IPS-NIHi7 (cell line): ENCODE results near the gene FLNA.
"Not testable (repeated sequence)": the region's sequence is repeated elsewhere in the genome, so short reads cannot be mapped to it uniquely, and the experiment has no call there.

Source experiments
- DNase-seq: peaks from one replicate; pipeline ENCODE4 v3.0.0; 2012; ENCODE audit warnings: mixed read lengths; ENCODE audit errors: extremely low spot score

Gene FLNA

DNA sequence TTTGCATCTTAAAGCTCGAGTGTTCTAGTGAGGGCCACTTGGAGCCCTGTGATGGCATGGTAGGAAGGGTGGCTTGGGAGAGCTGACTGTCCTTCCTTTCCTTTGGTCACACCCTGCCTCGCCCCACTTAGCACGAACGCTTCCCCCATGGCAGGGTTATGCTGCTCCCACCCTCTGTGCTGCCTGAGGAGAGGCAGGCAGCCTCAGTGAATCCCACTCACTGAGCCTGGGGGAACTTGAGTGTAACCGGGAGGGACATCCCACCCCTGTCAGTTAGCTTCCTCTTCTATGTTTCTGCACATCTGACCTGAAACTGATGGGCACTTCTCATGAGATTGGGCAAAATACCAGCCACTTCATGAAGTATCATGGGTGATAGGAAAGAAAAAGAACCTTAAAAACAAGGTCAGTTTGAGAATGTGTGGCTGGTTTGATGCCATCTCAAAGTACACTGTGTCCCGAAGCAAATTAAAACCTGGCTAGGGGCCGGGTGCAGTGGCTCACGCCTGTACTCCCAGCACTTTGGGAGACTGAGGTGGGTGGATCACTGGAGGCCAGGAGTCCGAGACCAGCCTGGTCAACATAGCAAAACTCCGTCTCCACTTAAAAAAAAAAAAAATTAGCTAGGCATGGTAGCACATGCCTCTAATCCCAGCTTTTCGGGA is 68.8 kb downstream of the FLNA start:
- DNase-seq: no peak

DNA sequence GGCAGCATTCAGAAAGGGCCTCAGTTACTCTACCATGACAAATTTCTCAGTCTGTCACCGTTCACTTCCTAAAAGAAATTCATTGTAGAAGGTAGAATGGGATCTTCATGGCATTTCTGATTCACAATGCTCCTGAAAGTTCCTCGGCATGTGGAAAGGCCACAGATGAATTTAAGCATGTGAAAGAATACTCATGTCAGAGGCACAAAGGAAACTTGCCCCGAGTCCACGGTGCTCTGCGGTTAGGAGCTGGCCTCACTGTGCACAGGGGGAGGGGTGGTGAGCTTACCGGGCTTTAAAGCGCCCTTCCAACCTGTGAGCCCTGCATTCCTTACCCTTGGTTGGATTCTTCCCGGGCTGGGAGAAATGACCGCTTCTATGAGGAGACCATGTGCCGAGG is 69.6 kb downstream of the FLNA start:
- no peak for DNase-seq

DNA sequence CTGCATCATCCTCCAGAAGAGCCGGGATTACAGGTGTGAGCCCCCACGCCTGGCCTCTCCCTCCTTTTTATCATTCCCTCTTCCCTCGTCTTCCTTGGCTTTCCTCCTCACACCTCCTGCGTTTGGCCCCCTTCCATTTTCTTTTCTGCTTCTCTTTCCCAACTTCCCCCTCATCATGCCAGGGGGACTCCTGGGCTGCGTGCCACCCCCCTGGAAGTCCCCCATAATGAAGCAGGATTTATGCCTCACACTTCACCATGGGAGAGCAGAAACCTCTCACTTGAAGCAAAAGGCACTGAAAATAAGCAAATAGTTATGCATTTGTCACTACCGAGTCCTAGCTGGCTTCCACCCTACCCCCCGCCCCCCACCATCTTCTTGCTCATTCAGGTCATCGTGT is 71.0 kb downstream of the FLNA start:
- DNase-seq: no peak

DNA sequence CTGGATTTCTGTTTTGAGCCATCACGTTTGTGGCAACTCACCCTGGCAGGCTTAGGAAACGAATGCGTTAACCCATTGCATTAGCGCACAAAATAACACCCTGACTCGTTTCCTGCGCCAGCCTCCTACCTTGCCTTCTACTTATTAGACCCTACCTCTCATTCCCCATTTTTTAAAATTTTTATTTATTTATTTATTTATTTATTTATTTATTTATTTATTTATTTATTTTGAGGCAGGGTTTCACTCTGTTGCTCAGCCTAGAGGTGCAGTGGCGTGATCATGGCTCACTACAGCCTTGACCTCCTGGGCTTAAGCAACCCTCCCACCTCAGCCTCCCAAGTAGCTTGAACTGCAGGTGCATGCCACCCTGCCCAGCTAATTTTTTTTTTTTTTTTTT is 71.4 kb downstream of the FLNA start:
- DNase-seq: not testable (repeated sequence)

DNA sequence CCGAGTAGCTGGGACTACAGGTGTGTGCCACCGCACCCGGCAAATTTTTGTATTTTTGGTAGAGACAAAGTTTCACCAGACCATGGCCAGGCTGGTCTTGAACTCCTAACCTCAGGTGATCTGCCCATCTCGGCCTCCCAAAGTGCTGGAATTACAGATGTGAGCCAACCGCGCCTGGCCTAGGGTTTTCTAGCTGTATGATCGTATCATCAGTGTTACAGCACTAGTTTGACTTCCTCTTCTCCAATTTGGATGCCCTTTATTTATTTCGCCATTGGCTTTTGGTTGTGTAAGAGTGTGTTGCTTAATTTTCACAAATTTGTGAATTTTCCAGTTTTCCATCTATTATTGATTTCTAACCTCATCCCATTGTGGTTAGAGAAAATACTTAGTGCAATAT is 73.6 kb downstream of the FLNA start:
- DNase-seq: no peak
